NCI-H187 treated with DMSO at 0.1 percent for 48 hours (cell line): ENCODE data around the gene NFS1.
"Not testable (repeated sequence)": the region's sequence is repeated elsewhere in the genome, so short reads cannot be mapped to it uniquely, and the experiment has no call there.

Source experiments
- DNase-seq: peaks from one replicate; lab custom pipeline; 2025; lab: John Stamatoyannopoulos, UW

The NFS1 gene

GRCh38 chr20:35729283-35729807 is 30.2 kb upstream of the NFS1 start:
- no peak for DNase-seq

GRCh38 chr20:35726842-35727711 is 27.9 kb upstream of the NFS1 start:
- DNase-seq, result no peak

GRCh38 chr20:35724321-35725230 is 25.4 kb upstream of the NFS1 start:
- no peak for DNase-seq

DNA sequence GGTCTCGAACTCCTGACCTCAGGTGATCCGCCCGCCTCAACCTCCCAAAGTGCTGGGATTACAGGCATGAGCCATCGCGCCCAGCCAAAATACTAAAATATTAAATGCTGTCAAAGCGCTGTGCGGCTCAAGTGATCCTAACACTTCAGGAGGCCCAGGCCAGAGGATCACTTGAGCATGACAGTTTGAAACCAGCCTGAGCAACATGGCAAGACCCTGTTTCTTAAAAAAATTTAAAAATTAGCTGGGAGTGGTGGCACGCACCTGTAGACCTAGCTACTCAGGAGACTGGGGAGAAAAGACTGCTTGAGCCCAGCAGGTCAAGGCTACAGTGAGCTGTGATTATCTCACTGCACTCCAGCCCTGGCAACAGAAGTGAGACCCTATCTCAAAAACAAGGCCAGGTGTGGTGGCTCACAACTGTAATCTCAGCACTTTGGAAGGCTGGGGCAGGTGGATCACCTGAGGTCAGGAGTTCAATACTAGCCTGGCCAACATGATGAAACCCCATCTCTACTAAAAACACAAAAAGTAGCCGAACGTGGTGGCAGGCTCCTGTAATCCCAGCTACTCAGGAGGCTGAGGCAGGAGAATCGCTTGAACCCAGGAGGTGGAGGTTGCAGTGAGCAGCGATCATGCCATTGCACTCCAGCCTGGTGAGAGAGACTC is 24.6 kb upstream of the NFS1 start:
- DNase-seq, result not testable (repeated sequence)

DNA sequence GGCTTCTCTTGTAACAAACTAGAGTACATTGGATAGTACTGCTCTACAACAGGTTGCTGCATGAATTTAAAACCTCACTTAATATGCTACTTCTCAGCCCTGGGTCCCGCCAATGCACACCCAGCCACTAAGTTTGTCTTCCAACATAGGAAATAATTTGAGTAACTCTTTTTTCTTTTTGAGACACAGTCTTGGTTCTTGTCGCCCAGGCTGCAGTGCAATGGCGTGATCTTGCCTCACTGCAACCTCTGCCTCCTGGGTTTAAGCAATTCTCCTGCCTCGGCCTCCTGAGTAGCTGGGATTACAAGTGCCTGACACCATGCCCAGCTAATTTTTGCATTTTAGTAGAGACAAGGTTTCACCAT is 24.1 kb upstream of the NFS1 start:
- DNase-seq, result not testable (repeated sequence)

DNA sequence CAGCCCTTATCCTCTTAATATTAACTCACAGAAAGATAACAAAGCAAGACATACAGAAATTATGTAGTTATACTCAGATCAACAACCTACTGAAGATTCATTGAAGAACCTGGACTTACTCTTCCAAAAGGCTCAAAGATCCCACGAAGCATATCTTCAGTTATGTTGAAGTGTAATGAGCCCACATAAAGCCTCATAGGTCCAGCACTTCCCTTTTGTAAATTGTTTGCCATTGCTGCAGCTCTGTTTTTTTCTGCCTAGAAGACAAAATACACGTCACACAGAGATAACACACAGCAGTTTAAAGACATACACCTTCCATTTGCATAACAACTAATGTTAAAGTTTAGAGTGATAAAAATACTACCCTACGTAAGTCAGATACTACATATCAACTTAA is 22.5 kb upstream of the NFS1 start:
- no peak for DNase-seq

- DNase-seq, result no peak
Measured at GRCh38 chr20:35721219-35721618, 22.1 kb upstream of the NFS1 start.

DNA sequence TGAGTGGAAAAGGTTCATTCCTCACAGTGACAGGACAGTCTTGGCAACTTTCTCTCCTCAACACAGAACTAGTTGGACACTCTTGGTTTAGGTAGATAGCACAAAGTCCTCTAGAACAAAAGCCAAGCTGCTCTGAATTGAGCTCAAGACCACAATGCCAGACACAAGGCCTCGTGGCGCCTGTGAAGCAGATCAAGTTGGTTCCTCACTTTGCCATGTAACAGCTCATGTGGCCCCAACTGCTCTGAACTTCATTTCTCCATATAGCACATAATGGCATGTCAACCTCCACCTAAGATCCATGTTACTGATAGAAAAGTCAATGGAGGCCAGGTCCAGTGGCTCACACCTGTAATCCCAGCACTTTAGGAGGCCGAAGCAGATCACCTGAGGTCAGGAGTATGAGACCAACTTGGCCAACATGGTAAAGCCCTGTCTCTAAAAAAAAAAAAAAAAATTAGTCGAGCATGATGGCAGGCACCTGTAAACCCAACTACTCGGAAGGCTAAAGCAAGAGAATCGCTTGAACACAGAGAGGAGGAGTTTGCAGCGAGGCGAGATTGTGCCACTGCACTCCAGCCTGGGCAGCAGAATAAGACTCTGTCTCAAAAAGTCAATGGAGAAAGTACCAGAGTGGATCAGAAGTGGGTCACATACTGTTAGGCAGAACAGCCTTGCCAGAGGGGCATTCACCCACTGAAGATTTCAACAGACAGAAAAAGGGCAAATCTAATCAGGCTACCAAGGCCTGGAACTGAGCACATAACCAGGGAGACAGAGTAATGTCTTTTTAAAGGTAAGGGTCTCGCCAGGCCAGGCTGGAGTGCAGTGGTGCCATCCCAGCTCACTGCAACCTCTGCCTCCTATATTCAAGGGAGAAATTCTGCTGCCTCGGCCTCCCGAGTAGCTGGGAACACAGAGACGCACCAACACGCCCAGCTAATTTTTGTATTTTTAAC is 21.3 kb upstream of the NFS1 start:
- no peak for DNase-seq

DNA sequence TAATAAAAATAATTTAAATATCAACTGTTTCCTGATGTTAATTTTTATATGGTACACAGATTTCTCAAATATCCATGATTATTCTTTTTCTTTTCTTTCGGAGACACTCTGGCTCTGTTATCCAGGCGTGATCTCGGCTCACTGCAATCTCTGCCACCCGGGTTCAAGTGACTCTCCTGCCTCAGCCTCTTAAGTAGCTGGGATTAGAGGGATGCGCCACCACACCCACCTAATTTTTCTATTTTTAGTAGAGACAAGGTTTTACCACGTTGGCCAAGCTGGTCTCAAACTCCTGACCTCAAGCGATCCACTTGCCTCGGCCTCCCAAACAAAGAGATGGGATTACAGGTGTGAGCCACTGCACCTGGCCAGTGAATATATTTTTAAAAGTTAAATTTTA is 20.6 kb upstream of the NFS1 start:
- DNase-seq, result no peak

GRCh38 chr20:35718972-35719635 is 20.0 kb upstream of the NFS1 start:
- DNase-seq, result no peak

GRCh38 chr20:35718321-35718720 is 19.2 kb upstream of the NFS1 start:
- DNase-seq, result not testable (repeated sequence)

- no peak for DNase-seq
Measured at GRCh38 chr20:35716330-35716729, 17.2 kb upstream of the NFS1 start.

DNA sequence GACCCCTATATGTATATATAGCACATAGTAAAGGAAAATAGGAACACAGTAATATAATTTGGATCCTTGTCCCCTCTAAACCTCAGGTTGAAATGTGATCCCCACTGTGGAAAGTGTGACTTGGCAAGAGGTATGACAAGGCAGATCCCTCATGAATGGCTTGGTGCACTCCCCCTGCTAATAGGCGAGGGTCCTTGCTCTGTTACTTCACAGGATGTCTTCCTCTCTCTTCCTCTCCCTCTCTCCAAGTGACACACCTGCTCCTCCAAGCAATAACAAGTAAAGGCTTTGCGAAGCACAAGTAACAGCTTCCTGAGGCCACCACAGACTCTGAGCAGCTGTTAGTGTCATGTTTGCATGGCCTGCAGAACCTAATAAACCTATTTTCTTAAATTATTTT is 16.5 kb upstream of the NFS1 start:
- no peak for DNase-seq

DNA sequence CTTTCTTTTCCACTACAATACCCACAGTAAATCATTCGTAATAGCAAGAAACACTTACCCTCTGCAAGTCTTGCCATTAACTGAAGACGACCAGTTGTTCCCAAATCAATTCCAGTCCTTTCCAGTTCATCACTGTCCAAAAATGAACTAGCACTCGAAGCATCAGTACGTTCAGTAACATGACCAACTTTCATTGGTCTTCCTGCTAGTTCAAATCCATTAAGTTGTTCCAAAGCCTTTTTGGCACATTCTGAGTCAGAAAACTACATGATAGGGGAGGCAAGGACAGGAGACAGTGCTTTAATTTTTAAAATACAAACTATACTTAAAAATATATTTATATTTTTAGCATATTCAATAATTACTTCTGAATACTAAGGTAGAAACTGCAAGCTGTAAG is 15.0 kb upstream of the NFS1 start:
- DNase-seq, result no peak

DNA sequence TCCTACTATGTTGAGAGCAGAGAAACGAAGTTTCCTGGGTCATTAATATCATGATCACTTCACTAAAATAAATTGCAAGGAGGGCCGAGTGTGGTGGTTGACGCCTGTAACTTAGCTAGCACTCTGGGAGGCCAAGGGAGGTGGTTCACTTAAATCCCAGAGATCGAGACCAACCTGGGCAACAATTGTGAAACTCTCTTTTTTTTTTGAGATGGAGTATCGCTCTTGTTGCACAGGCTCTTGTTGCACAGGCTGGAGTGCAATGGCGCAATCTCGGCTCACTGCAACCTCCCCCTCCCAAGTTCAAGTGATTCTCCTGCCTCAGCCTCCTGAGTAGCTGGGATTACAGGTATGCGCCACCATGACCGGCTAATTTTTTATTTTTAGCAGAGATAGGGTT is 14.0 kb upstream of the NFS1 start:
- not testable (repeated sequence) for DNase-seq

DNA sequence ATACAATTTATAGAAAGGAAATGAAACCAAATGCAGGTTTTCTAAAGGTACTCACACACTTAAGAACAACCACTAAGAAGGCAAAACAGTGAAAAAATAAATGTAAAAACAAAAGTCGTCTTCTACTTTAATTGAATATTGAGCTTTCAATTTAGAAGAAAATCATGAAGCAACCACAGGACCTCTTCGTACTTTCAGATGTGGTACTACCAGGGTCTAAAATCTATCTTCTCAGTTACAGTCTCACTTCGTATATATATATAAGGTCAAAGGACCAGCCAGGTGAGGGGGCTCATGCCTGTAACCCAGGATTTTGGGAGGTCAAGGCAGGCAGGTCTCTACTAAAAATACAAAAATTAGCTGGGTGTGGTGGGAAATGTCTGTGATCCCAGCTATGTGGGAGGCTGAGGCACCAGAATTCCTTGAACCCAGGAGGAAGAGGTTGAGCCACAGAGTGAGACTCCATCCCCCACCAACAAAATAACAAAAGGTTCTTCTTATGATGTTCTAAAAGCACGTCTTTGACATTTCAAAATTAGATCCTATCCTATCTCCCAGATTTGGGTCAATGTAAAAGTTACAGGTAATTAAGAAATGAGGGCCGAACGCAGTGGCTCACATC is 12.5 kb upstream of the NFS1 start:
- DNase-seq, result no peak

- DNase-seq, result no peak
Measured at GRCh38 chr20:35710884-35711587, 11.9 kb upstream of the NFS1 start.

DNA sequence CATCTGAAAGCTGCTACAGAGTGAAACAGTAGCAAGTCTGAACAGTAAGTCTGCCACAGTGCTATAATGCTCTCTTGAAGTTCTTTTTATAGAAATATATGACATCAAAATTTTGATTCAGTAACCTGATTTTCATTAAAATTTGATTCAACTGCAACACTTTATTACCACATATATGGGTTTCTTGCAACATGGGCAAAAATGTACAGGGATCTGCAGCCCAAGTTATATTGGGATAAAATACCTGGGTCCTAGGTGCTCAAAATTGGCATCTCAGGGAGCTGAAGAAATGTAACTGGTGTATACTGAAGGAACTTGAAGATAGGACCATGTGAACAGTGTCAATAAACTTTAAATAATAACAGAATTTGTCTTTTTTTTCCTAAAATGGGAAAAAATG is 10.9 kb upstream of the NFS1 start:
- no peak for DNase-seq

- no peak for DNase-seq
Measured at GRCh38 chr20:35709259-35709658, 10.1 kb upstream of the NFS1 start.
